AG08395 (cell line): Measurements from ENCODE around the gene NDOR1.

ENCODE experiments used
- DNase-seq: peaks from one replicate; pipeline ENCODE4 v3.0.0; 2012; ENCODE audit warnings: mixed read lengths, low spot score

NDOR1 gene

GRCh38 chr9:137264067-137264466, 58.6 kb downstream of the NDOR1 start:
- no peak for DNase-seq

GRCh38 chr9:137265496-137266161, 60.1 kb downstream of the NDOR1 start:
- no peak for DNase-seq

GRCh38 chr9:137266162-137266527, 60.6 kb downstream of the NDOR1 start:
- no peak for DNase-seq
